ENCODE results near the gene DEGS1. TPM values are rescaled to one million over a fixed set of nuclear protein-coding genes. Genes with fewer than 3 reads are reported as not detected.

Gene DEGS1
- 38.8 and 39.2 TPM in 2 replicates for total RNA-seq (2022)
- percentile 75 among the genes with signal in this experiment for Bru-seq, nascent RNA
- percentile 88 among the genes with signal in this experiment for BruChase-seq, experiment 1, labeled RNA remaining after a 2-hour chase
- BruChase-seq, experiment 2, labeled RNA remaining after a 6-hour chase, result percentile 93 among the genes with signal in this experiment
- long read RNA-seq, transcript DEGS1-201 (3 exons, 2,101 nt), result major isoform, 49 of 129 reads
- long read RNA-seq, partial matches to known transcripts, result 73 of 129 reads
- long read RNA-seq, other reads (novel, unspliced or antisense), result 7 of 129 reads

- BruUV-seq (replicated peaks), result no TSS peak
These were observed at the start of gene DEGS1 for GRCh38 chr1:224182866-224183590. DEGS1 (plus strand) TSS chr1:224183240; CDS start chr1:224183337, 97 bp downstream.

GRCh38 chr1:224133741-224134299 is 49.2 kb upstream of the DEGS1 start:
- no peaks in the 10 kb centered on the region; the same call in 1 of the 2 replicates for H3K36me3 ChIP-seq (ENCODE audit: control insufficient read depth, insufficient read depth, low read length)
- Mint-ChIP-seq H3K27ac (ENCODE audit: unreplicated experiment) (no peak overlapping the region), H3K4me1 (ENCODE audit: low read depth, unreplicated experiment) (no peaks in the 10 kb centered on the region), H3K9me3 (ENCODE audit: unreplicated experiment) (no peaks in the 10 kb centered on the region), H3K4me3 (ENCODE audit: unreplicated experiment) (no peak overlapping the region), H3K27me3 (ENCODE audit: insufficient read depth, unreplicated experiment) (no peaks in the 10 kb centered on the region), H3K36me3 (ENCODE audit: insufficient read depth, unreplicated experiment) (peaks cover 67% of the 10 kb centered on the region)
- no peaks in the 10 kb centered on the region for H3K9me3 ChIP-seq
- H3K27me3 ChIP-seq (replicated peaks; ENCODE audit: control insufficient read depth, insufficient read depth, low read length), result no peaks in the 10 kb centered on the region
- TF ChIP-seq CTCF (IDR thresholded peaks at IDR 0.05; ENCODE audit: insufficient read depth in 1 of 2, low read depth in 1 of 2, low read length in 1 of 2, severe bottlenecking in 1 of 2, unreplicated experiment in 1 of 2), result no peak
- H3K4me1 ChIP-seq, result peaks cover 3% of the 10 kb centered on the region; the same call in 1 of the 2 replicates
- no peak for DNase-seq
- BruUV-seq (replicated peaks), result no TSS peak
- POLR2A ChIA-PET, result no interaction called here
- CTCF ChIA-PET, result no interaction called here
- H3K4me3 ChIP-seq (ENCODE audit: low read depth, low read length), result no peak overlapping the region
- intact Hi-C loops (cut with micrococcal nuclease; ENCODE audit: unreplicated experiment), result no loop called here

More at GRCh38 chr1:224182866-224183590, at the start of gene DEGS1:
- ChIA-PET CTCF (interaction anchor here (1.0 to 1.1 kb wide), 2 partner anchors 30 to 67 kb away, joined by 6 to 7 read pairs; no protein-coding TSS in a partner anchor), POLR2A (interaction anchor here (0.6 to 1.1 kb wide), 5 partner anchors 11 to 140 kb away, joined by 3 to 6 read pairs (median 5); no protein-coding TSS in a partner anchor)
- H3K4me3 ChIP-seq (ENCODE audit: low read depth, low read length), result peak within 1 kb of the TSS; percentile 92
- no peaks in the 10 kb centered on the region for H3K9me3 Mint-ChIP-seq (ENCODE audit: unreplicated experiment)
- no peaks in the 10 kb centered on the region for H3K27me3 Mint-ChIP-seq (ENCODE audit: insufficient read depth, unreplicated experiment)
- H3K36me3 ChIP-seq (ENCODE audit: control insufficient read depth, insufficient read depth, low read length), result no peaks in the 10 kb centered on the region
- no peaks in the 10 kb centered on the region for H3K9me3 ChIP-seq
- H3K27me3 ChIP-seq (replicated peaks; ENCODE audit: control insufficient read depth, insufficient read depth, low read length), result no peaks in the 10 kb centered on the region
- peak within 1 kb of the TSS; percentile 83 for H3K4me3 Mint-ChIP-seq (ENCODE audit: unreplicated experiment)
- H3K4me1 ChIP-seq, result peaks cover 6% of the 10 kb centered on the region
- peak within 1 kb of the TSS; percentile 89 for H3K27ac Mint-ChIP-seq (ENCODE audit: unreplicated experiment)
- peak; percentile 93 for DNase-seq
- intact Hi-C loops (cut with micrococcal nuclease; ENCODE audit: unreplicated experiment), result loop anchor here (1.0 kb wide), 1 partner anchor 30 kb away; no protein-coding TSS in a partner anchor
- peaks cover 13% of the 10 kb centered on the region for H3K4me1 Mint-ChIP-seq (ENCODE audit: low read depth, unreplicated experiment)
- TF ChIP-seq CTCF (IDR thresholded peaks at IDR 0.05; ENCODE audit: insufficient read depth in 1 of 2, low read depth in 1 of 2, low read length in 1 of 2, severe bottlenecking in 1 of 2, unreplicated experiment in 1 of 2), result peak in 1 of 2 experiments; percentile 17
- H3K36me3 Mint-ChIP-seq (ENCODE audit: insufficient read depth, unreplicated experiment), result peaks cover 6% of the 10 kb centered on the region

- Histone ChIP-seq H3K9me3 (no peaks in the 10 kb centered on the region), H3K4me3 (ENCODE audit: low read depth, low read length) (no peak overlapping the region), H3K27me3 (replicated peaks; ENCODE audit: control insufficient read depth, insufficient read depth, low read length) (no peaks in the 10 kb centered on the region), H3K4me1 (peaks cover 3% of the 10 kb centered on the region; the same call in 1 of the 2 replicates), H3K36me3 (ENCODE audit: control insufficient read depth, insufficient read depth, low read length) (no peaks in the 10 kb centered on the region; the same call in 1 of the 2 replicates)
- H3K9me3 Mint-ChIP-seq (ENCODE audit: unreplicated experiment), result no peaks in the 10 kb centered on the region
- CTCF ChIA-PET, result no interaction called here
- intact Hi-C loops (cut with micrococcal nuclease; ENCODE audit: unreplicated experiment), result no loop called here
- peaks cover 58% of the 10 kb centered on the region for H3K36me3 Mint-ChIP-seq (ENCODE audit: insufficient read depth, unreplicated experiment)
- BruUV-seq (replicated peaks), result no TSS peak
- POLR2A ChIA-PET, result no interaction called here
- DNase-seq, result no peak
- no peaks in the 10 kb centered on the region for H3K4me1 Mint-ChIP-seq (ENCODE audit: low read depth, unreplicated experiment)
- no peak overlapping the region for H3K27ac Mint-ChIP-seq (ENCODE audit: unreplicated experiment)
- no peak overlapping the region for H3K4me3 Mint-ChIP-seq (ENCODE audit: unreplicated experiment)
- no peaks in the 10 kb centered on the region for H3K27me3 Mint-ChIP-seq (ENCODE audit: insufficient read depth, unreplicated experiment)
- TF ChIP-seq CTCF (IDR thresholded peaks at IDR 0.05; ENCODE audit: insufficient read depth in 1 of 2, low read depth in 1 of 2, low read length in 1 of 2, severe bottlenecking in 1 of 2, unreplicated experiment in 1 of 2), result no peak
These were observed 45.5 kb upstream of the DEGS1 start for GRCh38 chr1:224137518-224137917.
